ENCODE measurements around the gene CAPS. TPM values are rescaled to one million over a fixed set of nuclear protein-coding genes. Genes with fewer than 3 reads are reported as not detected.

Gene CAPS
- total RNA-seq, 1 experiment from 2014 or later = 2.3 TPM

DNA sequence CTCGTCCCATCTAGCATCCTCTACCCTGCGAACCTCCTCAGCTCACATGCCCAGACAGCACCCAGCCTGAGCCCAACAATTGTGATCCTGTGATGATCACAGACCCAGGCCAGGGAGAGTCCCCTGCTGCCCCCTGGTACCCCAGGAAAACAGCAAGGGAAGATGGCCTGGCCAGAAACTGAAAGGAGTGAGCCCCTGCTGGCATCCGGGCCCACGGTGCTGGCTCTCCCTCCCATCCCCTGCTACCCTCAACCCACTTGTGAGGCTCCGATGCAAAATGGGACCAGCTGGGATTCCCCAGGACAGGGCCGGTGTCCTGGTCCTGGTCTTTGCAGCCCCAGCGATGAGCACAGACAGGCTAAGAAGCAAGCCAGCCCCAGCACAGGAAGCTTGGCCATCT, 49.8 kb downstream of the CAPS start:
- Histone ChIP-seq H4K20me1 (ENCODE audit: control insufficient read depth, insufficient read depth, insufficient read length) (peaks cover 5% of the 10 kb centered on the region), H4K8ac (replicated peaks; ENCODE audit: insufficient read length, low read depth, low read length) (no peak overlapping the region), H2BK5ac (ENCODE audit: insufficient read length, low read length) (no peak overlapping the region), H3K23ac (ENCODE audit: insufficient read length, low read depth, low read length) (no peak overlapping the region), H3K18ac (ENCODE audit: insufficient read length, low read depth, low read length) (no peak overlapping the region), H3K9ac (ENCODE audit: extremely low read depth, insufficient read length, low read length) (no peak overlapping the region), H2BK12ac (ENCODE audit: insufficient read length, low read depth, low read length) (no peak overlapping the region), H3T11ph (ENCODE audit: low read length) (no peak overlapping the region), H2BK120ac (ENCODE audit: low read depth, low read length, poor library complexity, severe bottlenecking) (no peak overlapping the region), H4K91ac (ENCODE audit: insufficient read length, low read depth, low read length) (no peak overlapping the region), H2BK15ac (ENCODE audit: low read depth, low read length) (no peak overlapping the region), H2AFZ (ENCODE audit: low read length) (no peak overlapping the region), H3K79me2 (ENCODE audit: insufficient read depth, low read length) (peaks cover 49% of the 10 kb centered on the region; the same call in 1 of the 2 replicates), H3K27ac (ENCODE audit: insufficient read length, low read depth, low read length) (no peak overlapping the region), H3K27me3 (ENCODE audit: insufficient read depth, low read length) (no peaks in the 10 kb centered on the region), H3K4me1 (ENCODE audit: insufficient read depth, low read length) (peaks cover 4% of the 10 kb centered on the region; the same call in 1 of the 2 replicates), H3K56ac (ENCODE audit: insufficient read length, low read depth, low read length) (no peak overlapping the region), H2AK5ac (ENCODE audit: insufficient read length, low read length) (no peak overlapping the region), H3K9me3 (ENCODE audit: control insufficient read depth, low read depth, low read length) (no peaks in the 10 kb centered on the region), H3K14ac (ENCODE audit: insufficient read depth, low read length) (no peak overlapping the region), H3K79me1 (ENCODE audit: insufficient read depth, low read depth, low read length, poor library complexity, severe bottlenecking) (peaks cover 8% of the 10 kb centered on the region), H4K5ac (ENCODE audit: insufficient read length, low read depth, low read length) (no peak overlapping the region), H3K23me2 (ENCODE audit: insufficient read length, low read depth, low read length, poor library complexity, severe bottlenecking) (no peaks in the 10 kb centered on the region), H3K4me2 (ENCODE audit: insufficient read depth, insufficient read length, low read length) (no peak overlapping the region), H2BK20ac (ENCODE audit: low read depth, low read length, poor library complexity, severe bottlenecking) (no peak overlapping the region), H3K4ac (ENCODE audit: low read depth, low read length) (no peak overlapping the region)
- peaks cover 0 to 4% (median 0%) of the 10 kb centered on the region in 3 experiments; a peak in 2 of 7 replicates for H3K36me3 Mint-ChIP-seq (ENCODE audit: insufficient read depth in 1 of 3, low read depth in 3 of 3)
- TF ChIP-seq, protein P1, sequence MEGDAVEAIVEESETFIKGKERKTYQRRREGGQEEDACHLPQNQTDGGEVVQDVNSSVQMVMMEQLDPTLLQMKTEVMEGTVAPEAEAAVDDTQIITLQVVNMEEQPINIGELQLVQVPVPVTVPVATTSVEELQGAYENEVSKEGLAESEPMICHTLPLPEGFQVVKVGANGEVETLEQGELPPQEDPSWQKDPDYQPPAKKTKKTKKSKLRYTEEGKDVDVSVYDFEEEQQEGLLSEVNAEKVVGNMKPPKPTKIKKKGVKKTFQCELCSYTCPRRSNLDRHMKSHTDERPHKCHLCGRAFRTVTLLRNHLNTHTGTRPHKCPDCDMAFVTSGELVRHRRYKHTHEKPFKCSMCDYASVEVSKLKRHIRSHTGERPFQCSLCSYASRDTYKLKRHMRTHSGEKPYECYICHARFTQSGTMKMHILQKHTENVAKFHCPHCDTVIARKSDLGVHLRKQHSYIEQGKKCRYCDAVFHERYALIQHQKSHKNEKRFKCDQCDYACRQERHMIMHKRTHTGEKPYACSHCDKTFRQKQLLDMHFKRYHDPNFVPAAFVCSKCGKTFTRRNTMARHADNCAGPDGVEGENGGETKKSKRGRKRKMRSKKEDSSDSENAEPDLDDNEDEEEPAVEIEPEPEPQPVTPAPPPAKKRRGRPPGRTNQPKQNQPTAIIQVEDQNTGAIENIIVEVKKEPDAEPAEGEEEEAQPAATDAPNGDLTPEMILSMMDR (conservative IDR thresholded peaks at IDR 0.05) = no peak
- H3K4me3 Mint-ChIP-seq = no peak overlapping the region
- DNase-seq = no peak
- peak overlapping the region in 2 of 3 experiments; percentile 10 to 88; a peak in 2 of 7 replicates for H3K27ac Mint-ChIP-seq
- no peaks in the 10 kb centered on the region for H3K27me3 Mint-ChIP-seq (ENCODE audit: low read depth)
- no peaks in the 10 kb centered on the region for H3K9me3 Mint-ChIP-seq
- no CpG with 5 or more reads among the region's 7 CpGs for WGBS (ENCODE audit: extremely low coverage, insufficient read length, low lambda C conversion rate)
- H3K4me1 Mint-ChIP-seq = peaks cover 41 to 50% of the 10 kb centered on the region in 2 experiments
